Measurements from ENCODE around the gene CMTM8. TPM values are rescaled to one million over a fixed set of nuclear protein-coding genes. Genes with fewer than 3 reads are reported as not detected.
A peak's percentile ranks its signal among the peaks of the same experiment; 100 is the strongest.

The CMTM8 gene
- total RNA-seq, 1 experiment from 2014 or later: 9.0 TPM

- H3K27ac Mint-ChIP-seq: peak overlapping the region; percentile 85
- no peaks in the 10 kb centered on the region for H3K9me3 Mint-ChIP-seq
- ChIA-PET CTCF (interaction anchor here (1.2 to 2.9 kb wide), 3 partner anchors 11 to 85 kb away, joined by 3 to 16 read pairs (median 9); partner anchors contain the start of gene CMTM8), POLR2A (no interaction called here)
- H3K4me3 Mint-ChIP-seq: no peak overlapping the region
- no peaks in the 10 kb centered on the region for H3K36me3 Mint-ChIP-seq
- no peak for TF ChIP-seq GRHL2 (CRISPR knock-in tag; IDR thresholded peaks at IDR 0.05; ENCODE audit: insufficient replicate concordance, severe bottlenecking)
- TF ChIP-seq ZNF232 (CRISPR knock-in tag; IDR thresholded peaks at IDR 0.05): no peak
- no peak for TF ChIP-seq ZNF317 (CRISPR knock-in tag; IDR thresholded peaks at IDR 0.05; ENCODE audit: borderline replicate concordance, low read depth)
- no peak for TF ChIP-seq ZNF532 (CRISPR knock-in tag; IDR thresholded peaks at IDR 0.05; ENCODE audit: borderline replicate concordance)
- TF ChIP-seq STAT6 (CRISPR knock-in tag; conservative IDR thresholded peaks at IDR 0.05; ENCODE audit: low read depth): no peak
- TF ChIP-seq NFE2L1 (CRISPR knock-in tag; IDR thresholded peaks at IDR 0.05): no peak
- TF ChIP-seq ATF2 (CRISPR knock-in tag; IDR thresholded peaks at IDR 0.05; ENCODE audit: borderline replicate concordance, low read depth): no peak
- no peak for TF ChIP-seq TEAD1 (CRISPR knock-in tag; IDR thresholded peaks at IDR 0.05)
- no peak for TF ChIP-seq EMX1 (CRISPR knock-in tag; IDR thresholded peaks at IDR 0.05)
- TF ChIP-seq TP53 (CRISPR knock-in tag; IDR thresholded peaks at IDR 0.05): no peak
- no peaks in the 10 kb centered on the region for H3K27me3 Mint-ChIP-seq (ENCODE audit: low read depth)
- ATAC-seq (no peak), DNase-seq (ENCODE audit: low spot score) (no peak)
- peaks cover 58% of the 10 kb centered on the region for H3K4me1 Mint-ChIP-seq
Measured at GRCh38 chr3:32323604-32324003, 85.1 kb downstream of the CMTM8 start.

GRCh38 chr3:32325201-32325600 is 86.7 kb downstream of the CMTM8 start:
- DNase-seq (ENCODE audit: low spot score) (no peak), ATAC-seq (no peak)
- H3K9me3 Mint-ChIP-seq: no peaks in the 10 kb centered on the region
- no peaks in the 10 kb centered on the region for H3K36me3 Mint-ChIP-seq
- peak overlapping the region; percentile 31; the same call in 1 of the 2 replicates for H3K27ac Mint-ChIP-seq
- CTCF ChIA-PET: interaction anchor here (0.9 to 2.9 kb wide), 5 partner anchors 9 to 142 kb away, joined by 3 to 16 read pairs (median 3); no protein-coding TSS in a partner anchor
- no peak overlapping the region; the same call in 1 of the 2 replicates for H3K4me3 Mint-ChIP-seq
- no peak for TF ChIP-seq AFF4 (CRISPR knock-in tag; IDR thresholded peaks at IDR 0.05; ENCODE audit: borderline replicate concordance)
- TF ChIP-seq ELF4 (CRISPR knock-in tag; IDR thresholded peaks at IDR 0.05; ENCODE audit: low read depth): no peak
- no peak for TF ChIP-seq TEAD1 (CRISPR knock-in tag; IDR thresholded peaks at IDR 0.05)
- TF ChIP-seq RORB (CRISPR knock-in tag; IDR thresholded peaks at IDR 0.05): no peak
- TF ChIP-seq PRRX2 (CRISPR knock-in tag; IDR thresholded peaks at IDR 0.05): no peak
- TF ChIP-seq ESRRA (CRISPR knock-in tag; IDR thresholded peaks at IDR 0.05; ENCODE audit: borderline replicate concordance): no peak
- TF ChIP-seq CDX4 (CRISPR knock-in tag; IDR thresholded peaks at IDR 0.05; ENCODE audit: borderline replicate concordance): no peak
- TF ChIP-seq NFE2L1 (CRISPR knock-in tag; IDR thresholded peaks at IDR 0.05): no peak
- no peak for TF ChIP-seq FOXP4 (CRISPR knock-in tag; IDR thresholded peaks at IDR 0.05)
- TF ChIP-seq SMAD3 (CRISPR knock-in tag; IDR thresholded peaks at IDR 0.05; ENCODE audit: borderline replicate concordance): no peak
- no peak for TF ChIP-seq ZNF396 (CRISPR knock-in tag; IDR thresholded peaks at IDR 0.05; ENCODE audit: borderline replicate concordance)
- no peaks in the 10 kb centered on the region for H3K27me3 Mint-ChIP-seq (ENCODE audit: low read depth)
- POLR2A ChIA-PET: no interaction called here
- peaks cover 54% of the 10 kb centered on the region for H3K4me1 Mint-ChIP-seq
